NCI-H2196 (cell line): Measurements from ENCODE around the gene SLC25A19.

ENCODE experiments used
- DNase-seq: peaks from one replicate; lab custom pipeline; 2025; ENCODE audit not compliant: unreplicated experiment; lab: John Stamatoyannopoulos, UW

Gene SLC25A19

DNA sequence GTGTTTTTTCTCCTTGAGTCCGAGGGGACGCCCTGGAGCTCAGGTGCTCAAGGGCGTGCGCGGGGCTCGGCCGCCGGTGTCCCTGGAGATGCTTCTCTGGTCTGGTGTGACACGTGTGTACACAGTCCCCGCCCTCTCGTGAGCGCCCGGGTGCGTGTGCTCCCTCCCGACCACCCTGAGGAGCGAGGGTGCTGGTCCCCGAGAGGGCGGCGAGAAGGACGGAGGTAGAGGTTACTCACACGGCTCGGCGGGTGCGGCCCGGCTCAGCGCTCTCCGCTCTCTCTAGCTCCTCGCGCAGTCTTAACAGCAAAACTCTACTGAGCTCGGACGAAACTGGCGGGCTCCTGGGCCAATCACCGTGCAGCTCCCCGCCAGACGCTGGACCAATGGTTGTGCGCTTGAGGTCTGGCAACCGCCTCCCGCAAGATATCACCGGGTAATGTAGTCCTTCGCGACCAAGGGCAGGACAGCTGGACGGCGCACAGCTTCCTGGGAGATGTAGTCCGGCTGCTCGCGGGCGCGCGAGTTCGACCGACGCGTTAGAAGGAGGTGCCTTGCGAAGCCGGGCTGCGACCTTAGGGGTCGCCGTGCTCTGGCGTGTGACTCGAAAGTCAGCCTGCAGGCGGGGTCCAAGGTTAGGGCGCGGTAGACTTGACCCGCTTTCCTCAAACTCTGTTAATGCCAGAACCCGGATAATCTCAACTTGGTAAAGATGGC lies at the start of gene SLC25A19:
SLC25A19 (minus strand) TSS at position 319 of the 717 bp plus-strand sequence. CDS start 2,669 bp downstream, outside the sequence.
- peak; percentile 97 for DNase-seq

DNA sequence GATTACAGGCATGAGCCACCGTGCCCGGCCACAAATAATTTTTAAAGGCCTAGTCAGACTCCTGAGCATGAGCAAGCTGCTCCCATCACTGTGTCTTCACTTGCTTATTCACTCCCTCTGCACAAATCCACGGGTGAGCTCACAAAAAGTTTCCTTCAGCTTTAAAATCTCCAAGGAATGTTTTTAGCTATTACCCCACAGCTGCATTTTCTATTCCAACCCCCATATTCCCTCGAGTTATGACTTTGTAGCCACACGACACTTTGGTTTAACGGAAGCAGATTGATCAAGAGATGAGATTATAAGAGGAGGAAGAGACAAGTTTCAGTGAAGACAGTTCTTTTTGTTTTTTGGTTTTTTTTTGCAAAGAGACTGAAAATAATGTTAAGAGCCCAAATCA lies 49.1 kb upstream of the SLC25A19 start:
- no peak for DNase-seq

DNA sequence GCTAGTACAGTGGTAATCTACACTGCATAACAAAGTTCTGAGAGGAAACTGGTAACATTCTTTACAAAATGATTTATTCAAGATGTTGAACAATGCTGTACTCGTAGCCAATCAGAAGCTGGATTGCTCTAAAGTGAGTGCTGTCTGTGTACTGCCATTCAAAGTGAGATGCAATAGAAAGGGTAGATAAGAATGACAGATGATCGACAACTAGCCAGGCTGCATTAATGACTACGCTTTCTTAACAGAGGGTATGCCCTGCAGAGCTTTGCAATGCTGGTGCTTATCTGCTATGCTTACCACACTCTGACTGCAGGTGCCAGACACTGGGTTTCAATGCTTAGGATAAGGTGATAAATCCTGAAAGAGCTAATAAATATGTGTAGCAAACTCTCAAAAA lies 46.1 kb upstream of the SLC25A19 start:
- DNase-seq: no peak

DNA sequence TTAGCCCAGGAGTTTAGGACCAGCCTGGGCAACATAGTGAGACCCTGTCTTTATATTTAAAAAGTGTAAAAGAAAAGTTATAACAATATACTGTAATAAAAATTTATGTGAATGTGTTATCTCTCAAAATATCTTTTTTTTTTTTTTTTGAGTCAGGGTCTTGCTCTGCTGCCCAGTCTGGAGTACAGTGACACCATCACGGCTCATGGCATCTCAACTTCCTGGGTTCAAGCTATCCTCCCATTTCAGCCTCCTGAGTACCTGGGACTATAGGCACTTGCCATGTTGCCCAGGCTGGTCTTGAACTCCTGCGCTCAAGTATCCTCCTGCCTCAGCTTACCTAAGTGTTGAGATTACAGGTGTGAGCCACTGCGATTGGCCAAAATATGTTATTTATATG lies 45.5 kb upstream of the SLC25A19 start:
- no peak for DNase-seq

DNA sequence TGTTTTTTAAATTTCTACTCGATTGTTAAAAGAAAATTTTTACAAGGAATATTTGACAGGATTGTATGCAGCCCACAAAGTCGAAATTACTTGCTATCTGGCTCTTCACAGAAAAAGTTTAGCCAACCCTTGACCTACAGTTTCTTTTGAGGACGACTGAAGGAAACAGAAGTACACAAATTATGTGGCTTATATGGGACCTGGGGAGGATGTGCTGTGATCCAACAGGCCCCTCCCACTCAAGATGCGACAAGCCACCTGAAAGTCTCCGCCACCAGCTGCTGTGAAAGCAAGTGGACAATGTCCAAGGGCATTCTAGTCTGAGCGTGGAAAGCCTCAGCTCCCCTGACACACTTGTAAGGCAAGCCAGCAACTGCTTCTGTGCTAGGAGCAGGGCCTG lies 42.4 kb upstream of the SLC25A19 start:
- no peak for DNase-seq

DNA sequence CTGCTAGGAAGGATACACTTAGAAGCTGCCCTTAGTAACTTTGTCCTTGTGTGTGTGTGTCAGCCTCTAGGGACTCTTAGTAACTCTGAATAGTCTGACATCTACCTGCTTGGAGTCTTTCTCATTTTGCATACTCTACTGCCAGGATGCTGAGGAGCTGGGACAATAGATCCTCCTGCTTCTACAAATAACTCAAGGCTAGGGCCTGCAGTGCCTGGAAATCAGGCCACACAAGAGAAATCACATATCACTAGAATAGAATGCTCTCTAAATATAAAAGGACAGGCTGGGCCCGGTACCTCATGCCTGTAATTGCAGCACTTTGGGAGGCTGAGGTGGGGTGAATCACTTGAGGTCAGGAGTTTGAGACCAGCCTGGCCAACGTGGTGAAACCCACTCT lies 38.5 kb upstream of the SLC25A19 start:
- DNase-seq: no peak

DNA sequence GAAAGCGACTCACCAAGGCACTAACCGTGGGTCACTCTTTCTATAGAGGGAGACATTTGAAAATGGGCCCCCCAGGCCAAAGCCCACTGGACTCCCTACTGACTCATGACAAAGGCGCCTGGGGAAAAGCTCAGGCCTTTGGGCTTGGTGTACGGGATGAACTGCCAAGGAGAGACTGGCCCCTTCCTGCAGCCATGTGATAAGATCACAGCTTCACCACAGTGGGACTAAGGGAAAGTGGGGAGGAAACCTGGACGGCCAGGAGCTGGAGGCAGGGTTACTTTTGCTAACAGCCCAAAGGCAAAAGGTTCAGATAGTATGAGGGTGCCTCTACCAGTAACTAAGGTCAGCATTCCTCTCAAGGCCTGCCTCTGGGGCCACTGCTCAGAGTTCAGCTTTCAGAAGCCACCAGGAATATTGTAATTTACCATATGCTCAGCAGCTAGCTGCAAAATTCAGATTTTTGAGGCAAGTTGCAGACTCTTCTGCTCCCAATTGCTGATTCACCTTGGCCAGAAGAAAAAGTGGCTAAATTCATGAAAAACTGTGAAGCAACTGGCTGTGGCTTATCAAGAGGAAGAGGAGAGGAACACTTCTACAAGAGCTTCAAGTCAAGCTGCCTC lies 37.1 kb upstream of the SLC25A19 start:
- no peak for DNase-seq

DNA sequence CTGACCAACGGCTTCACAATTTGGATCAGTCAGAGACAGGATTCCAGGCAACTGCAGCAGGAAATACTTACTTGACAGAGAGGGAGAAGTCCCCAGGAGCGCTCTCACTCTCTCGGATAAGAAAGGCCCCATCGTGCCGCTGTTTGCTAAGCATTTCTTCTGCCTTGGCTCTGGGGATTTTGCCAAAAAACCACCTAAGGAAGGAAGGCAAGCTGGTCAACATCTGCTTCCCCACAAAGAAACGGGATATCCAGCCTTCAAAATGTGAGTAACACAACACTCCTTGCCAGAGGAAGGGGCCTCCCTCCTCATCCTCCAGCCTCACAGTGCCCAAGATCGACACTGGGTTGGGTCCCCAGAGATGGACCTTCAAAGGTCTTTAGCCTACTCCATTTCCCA lies 36.6 kb upstream of the SLC25A19 start:
- DNase-seq: no peak

DNA sequence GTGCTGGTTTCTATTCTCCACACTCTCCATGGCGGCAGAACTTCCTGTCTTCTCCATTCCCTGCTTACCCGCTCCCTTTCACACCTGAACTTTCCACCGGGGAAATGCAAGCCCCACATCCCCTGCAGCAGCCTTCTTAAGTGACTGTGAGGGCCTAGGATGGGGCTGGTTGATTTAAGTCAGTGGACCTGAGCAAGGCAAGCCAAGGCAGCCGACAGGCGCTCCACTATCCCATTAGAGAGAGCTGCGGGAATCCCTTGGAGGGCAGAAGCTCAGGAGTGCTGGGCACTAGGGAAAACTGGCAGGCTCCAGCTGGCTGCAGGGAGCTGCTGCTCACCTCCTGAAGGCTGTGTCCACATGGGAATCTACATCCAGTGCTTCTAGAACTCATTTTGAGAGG lies 36.1 kb upstream of the SLC25A19 start:
- DNase-seq: no peak

DNA sequence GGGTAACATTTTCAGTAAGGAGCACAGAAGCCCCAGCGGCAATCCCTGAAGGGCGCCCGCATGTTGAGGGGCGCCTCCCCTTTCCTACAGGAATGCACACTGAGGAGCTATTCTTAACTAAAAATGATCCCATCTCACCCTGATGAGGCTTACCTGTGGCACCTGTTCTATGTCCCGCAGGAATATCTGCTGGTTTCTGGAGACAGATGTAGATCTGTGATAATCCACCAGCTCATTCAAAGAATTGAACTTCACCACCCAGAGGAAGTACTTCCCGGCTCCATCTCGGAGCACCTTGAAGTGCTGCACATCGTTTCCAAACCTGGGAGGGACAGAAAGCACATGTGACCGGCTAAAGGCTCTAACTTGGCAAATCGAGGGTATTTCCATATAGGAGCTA lies 32.3 kb upstream of the SLC25A19 start:
- no peak for DNase-seq

DNA sequence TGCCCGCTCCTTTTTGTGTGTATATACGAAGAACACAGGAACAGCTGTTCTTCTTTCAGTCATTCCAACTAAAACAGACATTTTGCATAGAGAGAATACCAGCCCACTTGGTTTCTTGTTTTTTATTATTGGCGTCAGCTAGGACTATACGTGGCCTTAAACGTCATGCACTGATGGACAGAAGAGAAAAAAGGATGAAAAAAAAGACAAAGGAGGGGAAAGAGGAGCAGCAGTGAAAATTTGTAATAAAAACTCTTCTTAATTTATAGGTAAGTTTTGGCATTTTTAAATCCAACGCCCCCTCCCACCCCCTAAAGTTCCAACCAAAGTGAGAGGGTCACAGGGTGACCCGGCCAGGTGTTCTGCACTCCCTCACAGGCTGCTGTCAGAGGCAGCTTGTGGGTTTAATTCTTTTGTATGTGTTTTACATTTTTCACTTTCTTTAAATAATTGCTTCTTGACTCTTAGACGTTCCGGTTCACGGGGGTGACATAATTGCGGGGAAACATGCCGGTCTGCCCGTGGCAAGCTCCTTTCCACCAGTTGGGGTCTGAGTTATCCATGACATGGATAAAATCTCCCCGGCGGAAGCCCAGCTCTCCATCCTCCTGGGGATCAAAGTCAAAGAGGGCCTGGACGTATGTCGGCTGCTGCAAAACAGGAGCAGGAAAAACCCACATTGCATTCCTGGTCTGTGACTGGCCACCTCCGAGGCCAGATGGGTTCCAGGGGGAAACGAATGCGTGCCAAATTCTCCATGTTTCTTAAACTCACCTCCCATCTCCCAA lies 30.9 kb upstream of the SLC25A19 start:
- no peak for DNase-seq

DNA sequence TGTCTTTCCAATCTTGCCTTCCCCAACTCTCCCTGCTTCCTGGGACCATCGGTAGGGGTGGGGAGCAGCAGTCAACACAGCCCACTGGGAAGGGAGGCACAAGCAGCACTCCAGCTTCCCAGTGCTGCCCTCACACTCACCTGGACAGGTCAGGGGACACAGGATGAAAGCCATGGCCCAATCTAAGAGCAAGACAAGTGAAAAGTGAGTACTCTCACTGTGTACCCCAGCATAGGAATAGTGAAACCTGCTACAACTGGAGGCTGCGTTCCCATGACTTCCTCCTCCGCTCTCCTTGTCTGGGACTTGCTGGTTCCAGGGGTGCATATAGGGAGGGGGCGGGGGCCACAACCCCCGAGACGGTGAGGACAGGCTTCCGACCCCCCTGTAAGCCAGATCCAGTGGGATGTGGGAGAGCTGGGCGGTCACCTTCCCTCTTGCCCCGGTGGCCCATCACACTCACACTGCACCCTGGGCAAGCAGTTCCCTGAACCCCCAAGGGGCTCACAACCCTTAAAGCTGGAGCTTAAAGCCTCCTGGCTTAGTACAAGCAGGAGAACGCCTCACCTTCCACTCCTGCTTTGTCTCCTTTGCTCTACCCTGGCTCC lies 29.5 kb upstream of the SLC25A19 start:
- DNase-seq: no peak

DNA sequence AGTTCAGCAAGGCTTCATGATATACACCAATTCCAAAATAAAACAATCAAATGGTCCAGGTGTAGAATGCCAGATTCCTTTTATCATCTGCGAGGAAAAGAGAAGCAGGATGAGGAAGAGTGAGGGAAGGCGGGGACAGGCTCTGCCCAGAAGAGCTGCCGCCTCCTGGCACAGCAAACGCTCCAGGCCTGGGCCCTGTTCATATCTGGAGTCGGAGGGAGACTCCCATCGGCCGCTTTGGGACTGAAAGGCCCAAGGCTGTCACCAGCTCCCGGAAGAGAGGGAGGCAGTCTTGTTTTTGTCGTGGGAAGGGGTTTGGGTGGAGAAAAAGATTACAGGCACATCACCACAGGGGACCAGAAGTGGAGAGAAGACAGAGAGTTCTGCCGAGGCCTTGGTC lies 29.0 kb upstream of the SLC25A19 start:
- DNase-seq: no peak

DNA sequence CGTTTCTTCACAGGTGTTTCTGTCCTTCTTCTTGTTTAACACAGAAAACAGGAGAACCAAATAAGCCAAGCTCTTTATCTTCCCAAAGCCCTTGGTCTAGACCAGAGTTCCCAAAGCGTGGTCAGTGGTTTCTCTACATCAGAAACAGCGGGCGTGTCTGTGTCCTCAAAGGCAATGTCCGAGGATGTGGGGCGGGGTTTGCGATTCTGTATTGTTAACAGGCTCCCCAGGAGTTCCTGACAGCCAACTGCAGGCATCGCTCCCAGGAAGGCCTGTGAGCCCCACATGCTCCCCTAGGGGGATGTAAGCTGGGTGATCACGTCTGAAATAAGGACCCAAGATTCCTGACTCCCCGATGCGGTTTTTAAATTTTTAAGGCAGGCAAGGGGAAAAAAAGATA lies 28.4 kb upstream of the SLC25A19 start:
- no peak for DNase-seq

DNA sequence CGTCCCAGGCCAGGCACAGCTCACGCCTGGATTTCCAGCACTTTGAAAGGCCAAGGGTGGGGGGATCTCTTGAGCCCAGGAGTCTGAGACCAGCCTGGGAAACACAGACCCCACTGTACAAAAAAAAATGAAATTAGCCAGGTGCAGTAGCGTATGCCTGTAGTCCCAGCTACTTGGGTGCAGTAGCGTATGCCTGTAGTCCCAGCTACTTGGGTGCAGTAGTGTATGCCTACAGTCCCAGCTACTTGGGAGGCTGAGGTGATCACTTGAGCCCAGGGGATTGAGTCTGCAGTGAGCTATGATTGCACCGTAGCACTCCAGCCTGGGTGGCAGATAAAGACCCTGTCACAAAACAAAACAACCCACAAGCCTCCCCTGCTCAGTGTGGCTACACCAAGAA lies 27.0 kb upstream of the SLC25A19 start:
- no peak for DNase-seq

DNA sequence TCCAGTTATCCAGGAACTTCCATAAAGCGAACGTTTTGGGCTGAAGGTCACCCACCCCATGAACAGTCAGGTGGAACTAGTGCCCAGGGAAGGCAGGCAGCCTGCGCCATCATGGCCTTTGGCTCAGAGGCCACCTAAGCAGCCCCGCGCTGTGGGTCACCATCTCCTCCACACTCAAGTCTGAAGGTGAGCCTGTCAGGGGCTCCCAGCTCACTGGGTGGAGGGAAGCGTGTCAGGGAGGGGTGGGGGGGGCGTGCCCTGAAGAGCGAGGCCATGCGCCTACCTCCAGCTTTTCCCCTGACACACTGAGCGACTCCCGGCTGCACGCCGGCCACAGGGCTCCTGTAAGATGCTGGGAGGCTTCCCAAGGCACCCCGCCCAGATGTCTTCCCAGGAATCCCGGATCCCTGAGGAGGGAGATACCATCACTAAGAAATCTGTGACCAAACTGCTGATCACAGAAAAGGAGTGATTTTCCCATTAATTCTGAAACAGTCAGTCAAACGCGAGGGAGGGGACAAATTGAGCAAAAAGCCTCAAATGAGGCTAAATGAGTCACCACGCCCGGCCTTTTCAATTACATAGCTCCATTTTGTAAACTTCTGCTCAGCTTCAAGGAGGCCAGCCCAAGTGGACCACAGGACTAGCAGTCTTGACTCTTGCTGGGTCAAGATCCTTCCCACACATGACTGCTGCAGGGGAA lies 26.5 kb upstream of the SLC25A19 start:
- no peak for DNase-seq

DNA sequence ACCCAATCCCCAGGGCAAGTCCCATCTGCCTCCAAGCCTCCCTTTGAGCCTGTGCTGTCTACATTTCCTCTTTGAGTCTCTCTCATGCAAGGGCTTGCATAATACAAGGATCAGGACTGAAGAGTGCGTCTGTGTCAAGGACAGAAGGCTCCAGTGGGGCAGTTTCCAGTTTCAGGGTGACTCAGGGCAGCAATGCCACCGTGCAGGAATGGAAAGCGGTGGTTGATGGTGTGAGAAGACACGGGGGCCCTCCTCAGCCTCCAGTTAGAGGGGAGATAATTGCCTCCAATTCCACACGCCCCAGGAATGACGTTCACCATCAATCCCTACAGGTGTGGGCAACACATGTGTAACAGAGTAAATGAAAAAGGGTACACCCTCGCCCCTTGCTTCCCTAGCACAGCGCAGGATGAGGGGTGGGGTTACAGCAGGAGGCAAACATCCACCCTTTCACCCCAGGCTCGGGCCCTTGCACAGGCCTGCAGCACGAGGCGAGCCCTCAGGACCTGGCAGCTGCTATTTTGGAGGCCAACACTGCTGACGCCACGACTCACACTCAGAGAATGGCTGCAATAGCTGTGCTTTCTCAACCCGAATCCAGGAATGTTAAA lies 24.8 kb upstream of the SLC25A19 start:
- no peak for DNase-seq

DNA sequence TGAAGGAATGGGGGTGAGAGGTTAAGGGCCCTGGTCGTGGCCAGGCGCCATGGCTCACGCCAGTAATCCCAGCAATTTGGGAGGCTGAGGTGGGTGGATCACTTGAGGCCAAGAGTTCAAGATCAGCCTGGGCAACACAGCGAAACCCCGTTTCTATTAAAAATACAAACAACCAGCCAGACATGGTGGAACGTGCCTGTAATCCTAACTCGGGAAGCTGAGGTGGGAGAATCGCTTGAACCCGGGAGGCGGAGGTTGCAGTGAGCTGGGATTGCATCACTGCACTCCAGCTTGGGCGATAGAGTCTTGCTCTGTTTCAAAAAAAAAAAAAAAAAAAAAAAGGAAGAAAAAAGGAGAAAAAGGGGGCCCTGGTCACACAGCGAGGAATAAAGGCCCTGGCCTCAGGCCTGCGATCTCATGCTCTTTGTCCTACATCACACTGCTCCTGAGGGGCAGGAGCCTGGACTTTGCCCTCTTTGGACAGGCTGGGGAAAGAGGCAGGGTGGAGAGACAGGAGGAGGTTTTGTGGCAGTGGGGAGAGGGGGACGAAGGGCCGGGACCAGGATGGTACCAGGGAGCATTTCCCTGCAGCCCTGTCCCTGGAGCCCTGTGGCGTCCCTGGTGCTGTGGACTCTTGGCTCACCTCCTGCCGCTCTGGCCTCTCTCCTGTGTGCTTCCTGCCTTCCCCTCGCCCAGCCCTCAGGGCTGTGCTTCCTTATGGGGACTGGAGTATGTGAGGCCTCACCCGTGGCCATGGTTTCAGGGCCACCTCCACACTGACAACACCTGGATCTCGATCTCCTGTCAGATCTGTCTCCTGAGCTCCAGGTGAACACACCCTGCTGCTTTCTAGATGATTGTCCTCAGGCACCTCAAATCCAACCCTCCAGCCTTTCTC lies 19.7 kb upstream of the SLC25A19 start:
- DNase-seq: no peak

DNA sequence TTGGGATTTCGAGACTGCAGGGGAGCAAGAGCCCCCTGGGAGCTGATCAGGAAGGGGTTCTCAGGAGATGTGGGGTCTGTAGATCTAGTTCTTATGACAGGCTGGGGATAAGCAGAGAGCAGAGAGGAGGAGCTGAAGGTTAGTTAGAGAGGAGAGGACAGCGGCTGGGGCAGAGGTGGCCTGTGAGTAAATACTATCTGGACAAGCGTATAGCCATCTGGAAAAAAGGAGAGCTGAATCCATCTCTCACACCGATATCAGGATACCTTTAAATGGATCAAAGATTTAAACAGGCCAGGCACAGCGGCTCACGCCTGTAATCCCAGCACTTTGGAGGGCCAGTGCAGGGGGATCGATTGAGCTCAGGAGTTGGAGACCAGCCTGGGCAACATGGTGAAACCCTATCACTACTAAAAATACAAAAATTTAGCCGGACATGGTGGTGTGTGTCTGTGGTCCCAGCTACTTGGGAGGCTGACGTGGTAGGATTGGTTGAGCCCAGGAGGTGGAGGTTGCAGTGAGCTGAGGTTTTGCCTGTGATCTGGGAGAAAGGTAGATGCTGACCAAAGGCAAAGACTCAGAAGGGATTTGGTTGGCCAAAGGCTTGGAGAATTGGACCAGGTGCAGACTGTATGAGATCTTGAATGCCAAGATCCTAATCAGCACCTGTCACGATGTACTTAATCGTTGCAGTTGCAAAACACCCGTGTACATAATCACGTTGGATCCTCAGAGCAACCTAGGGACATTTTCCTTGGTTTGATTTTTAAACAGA lies 18.9 kb upstream of the SLC25A19 start:
- no peak for DNase-seq
